Smooth muscle cell (in vitro differentiated cells): ENCODE results near the gene TUT1. TPM values are rescaled to one million over a fixed set of nuclear protein-coding genes. Genes with fewer than 3 reads are reported as not detected.

Experiments used
- DNase-seq: peaks from one replicate; lab custom pipeline; 2025; ENCODE audit not compliant: unreplicated experiment; lab: John Stamatoyannopoulos, UW
- H2AFZ ChIP-seq: fragments of 200-600 bp; sonication (generic); 2 replicates; pipeline ENCODE4 v1.6.0; 2016; ENCODE audit warnings: antibody characterized with exemption, low read depth, mild to moderate bottlenecking
- H3F3A ChIP-seq: fragments of 200-600 bp; sonication (generic); 2 replicates; pipeline ENCODE4 v1.6.0; 2017; ENCODE audit warnings: antibody characterized with exemption, low read depth
- H3K27ac ChIP-seq: fragments of 200-600 bp; sonication (generic); 2 replicates; pipeline ENCODE4 v1.5.1; 2016; ENCODE audit warnings: low read depth, mild to moderate bottlenecking
- H3K27me3 ChIP-seq: fragments of 200-600 bp; sonication (generic); 2 replicates; pipeline ENCODE4 v1.6.1; 2016; ENCODE audit warnings: low read depth, mild to moderate bottlenecking
- H3K36me3 ChIP-seq: fragments of 200-600 bp; sonication (generic); 2 replicates; pipeline ENCODE4 v1.5.1; 2016; ENCODE audit warnings: low read depth
- H3K4me1 ChIP-seq: fragments of 200-600 bp; sonication (generic); 2 replicates; pipeline ENCODE4 v1.5.1; 2016; ENCODE audit warnings: low read depth
- H3K4me2 ChIP-seq: fragments of 200-600 bp; sonication (generic); 2 replicates; pipeline ENCODE4 v1.6.0; 2016; ENCODE audit warnings: mild to moderate bottlenecking
- H3K4me3 ChIP-seq: fragments of 200-600 bp; sonication (generic); 2 replicates; pipeline ENCODE4 v1.5.1; 2016; ENCODE audit warnings: mild to moderate bottlenecking
- H3K79me2 ChIP-seq: fragments of 200-600 bp; sonication (generic); 2 replicates; pipeline ENCODE4 v1.6.0; 2016; ENCODE audit warnings: low read depth, mild to moderate bottlenecking
- H3K9ac ChIP-seq: fragments of 200-600 bp; sonication (generic); 2 replicates; pipeline ENCODE4 v1.6.0; 2016; ENCODE audit warnings: low read depth
- H3K9me3 ChIP-seq: fragments of 200-600 bp; sonication (generic); replicated peaks from 2 replicates; pipeline ENCODE4 v1.5.1; 2016; ENCODE audit warnings: low read depth
- H4K20me1 ChIP-seq: fragments of 200-600 bp; sonication (generic); 2 replicates; pipeline ENCODE4 v1.6.0; 2016; ENCODE audit warnings: low read depth
- WGBS: methylation state at CpG from one replicate; pipeline ENCODE4 v1.1.7; 2016; ENCODE audit warnings: low lambda C conversion rate; 5-methylcytosine and 5-hydroxymethylcytosine counted together
- polyA plus RNA-seq: library from polyadenylated mRNA; unstranded; fragments of >200 nt; fragmentation: Nextera tagmentation; extraction: Ambion mirVana; gene quantifications from 2 replicates; pipeline ENCODE4 v1.2.1, GENCODE V29; 2016
- total RNA-seq: library from RNA; depleted of rRNA; stranded (reverse); fragments of >200 nt; gene quantifications from 2 replicates; pipeline ENCODE4 v1.2.3, GENCODE V29; 2014
- TF ChIP-seq, protein P1 (sequence below): fragments of 200-600 bp; sonication (generic); IDR thresholded peaks from 2 replicates; pipeline ENCODE4 v1.5.1; 2017; ENCODE audit warnings: borderline replicate concordance, mild to moderate bottlenecking, antibody characterized with exemption; ENCODE audit not compliant: insufficient read depth, poor library complexity, severe bottlenecking

The TUT1 gene
- total and polyA plus RNA-seq, 2 experiments from 2014 or later = 3.0 to 15.9 TPM

- no peak overlapping the region for H3K9ac ChIP-seq
- WGBS = 96% methylated on average over 6 of the region's 6 CpGs
- H3K79me2 ChIP-seq = peaks cover 8% of the 10 kb centered on the region
- peaks cover 12% of the 10 kb centered on the region for H3F3A ChIP-seq
- H3K27ac ChIP-seq = no peak overlapping the region
- no peaks in the 10 kb centered on the region for H3K9me3 ChIP-seq
- DNase-seq = no peak
- TF ChIP-seq, protein P1, sequence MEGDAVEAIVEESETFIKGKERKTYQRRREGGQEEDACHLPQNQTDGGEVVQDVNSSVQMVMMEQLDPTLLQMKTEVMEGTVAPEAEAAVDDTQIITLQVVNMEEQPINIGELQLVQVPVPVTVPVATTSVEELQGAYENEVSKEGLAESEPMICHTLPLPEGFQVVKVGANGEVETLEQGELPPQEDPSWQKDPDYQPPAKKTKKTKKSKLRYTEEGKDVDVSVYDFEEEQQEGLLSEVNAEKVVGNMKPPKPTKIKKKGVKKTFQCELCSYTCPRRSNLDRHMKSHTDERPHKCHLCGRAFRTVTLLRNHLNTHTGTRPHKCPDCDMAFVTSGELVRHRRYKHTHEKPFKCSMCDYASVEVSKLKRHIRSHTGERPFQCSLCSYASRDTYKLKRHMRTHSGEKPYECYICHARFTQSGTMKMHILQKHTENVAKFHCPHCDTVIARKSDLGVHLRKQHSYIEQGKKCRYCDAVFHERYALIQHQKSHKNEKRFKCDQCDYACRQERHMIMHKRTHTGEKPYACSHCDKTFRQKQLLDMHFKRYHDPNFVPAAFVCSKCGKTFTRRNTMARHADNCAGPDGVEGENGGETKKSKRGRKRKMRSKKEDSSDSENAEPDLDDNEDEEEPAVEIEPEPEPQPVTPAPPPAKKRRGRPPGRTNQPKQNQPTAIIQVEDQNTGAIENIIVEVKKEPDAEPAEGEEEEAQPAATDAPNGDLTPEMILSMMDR = no peak
- no peaks in the 10 kb centered on the region for H3K36me3 ChIP-seq
- peaks cover 11% of the 10 kb centered on the region for H3K4me1 ChIP-seq
- no peaks in the 10 kb centered on the region for H4K20me1 ChIP-seq
- no peak overlapping the region for H2AFZ ChIP-seq
- H3K27me3 ChIP-seq = no peaks in the 10 kb centered on the region
- no peak overlapping the region for H3K4me2 ChIP-seq
- H3K4me3 ChIP-seq = no peak overlapping the region
Measured at GRCh38 chr11:62610403-62610802, 19.1 kb upstream of the TUT1 start.

DNA sequence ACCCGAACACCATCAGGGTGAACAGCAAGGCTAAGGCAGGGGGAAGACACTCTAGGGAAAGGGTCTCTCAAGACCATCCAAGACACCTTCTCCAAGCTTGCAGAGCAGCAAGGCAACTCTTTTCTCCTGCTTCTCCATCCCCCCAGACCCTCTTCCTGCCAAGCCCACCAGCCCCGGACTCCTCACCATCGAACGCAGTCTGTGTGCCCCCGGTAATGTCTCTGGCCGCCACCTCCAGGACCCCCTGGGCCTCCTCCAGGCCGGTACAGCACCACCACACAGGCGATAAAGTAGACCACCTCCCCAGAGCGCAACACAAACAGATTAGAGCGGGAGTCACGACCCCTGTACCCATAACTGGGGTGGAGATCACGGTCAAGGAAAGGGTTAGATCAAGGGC is 17.5 kb upstream of the TUT1 start:
- 94% methylated on average over 12 of the region's 12 CpGs for WGBS
- no peaks in the 10 kb centered on the region for H4K20me1 ChIP-seq
- no peak overlapping the region for H3K4me2 ChIP-seq
- no peak overlapping the region for H3K4me3 ChIP-seq
- H2AFZ ChIP-seq = no peak overlapping the region
- H3K9ac ChIP-seq = no peak overlapping the region
- peaks cover 8% of the 10 kb centered on the region for H3K79me2 ChIP-seq
- H3F3A ChIP-seq = peaks cover 11% of the 10 kb centered on the region
- no peaks in the 10 kb centered on the region for H3K36me3 ChIP-seq
- H3K4me1 ChIP-seq = peaks cover 15% of the 10 kb centered on the region
- no peak overlapping the region for H3K27ac ChIP-seq
- no peaks in the 10 kb centered on the region for H3K9me3 ChIP-seq
- H3K27me3 ChIP-seq = no peaks in the 10 kb centered on the region
- TF ChIP-seq, protein P1 = no peak
- DNase-seq = no peak

GRCh38 chr11:62607714-62608113 is 16.4 kb upstream of the TUT1 start:
- H3K4me1 ChIP-seq = peaks cover 15% of the 10 kb centered on the region
- H4K20me1 ChIP-seq = no peaks in the 10 kb centered on the region
- 96% methylated on average over 4 of the region's 4 CpGs for WGBS
- H3K36me3 ChIP-seq = no peaks in the 10 kb centered on the region
- no peak overlapping the region for H2AFZ ChIP-seq
- peaks cover 8% of the 10 kb centered on the region for H3K79me2 ChIP-seq
- TF ChIP-seq, protein P1 = no peak
- H3K9ac ChIP-seq = no peak overlapping the region
- no peak overlapping the region for H3K27ac ChIP-seq
- no peak overlapping the region for H3K4me2 ChIP-seq
- no peaks in the 10 kb centered on the region for H3K27me3 ChIP-seq
- peaks cover 11% of the 10 kb centered on the region for H3F3A ChIP-seq
- no peaks in the 10 kb centered on the region for H3K9me3 ChIP-seq
- no peak for DNase-seq
- no peak overlapping the region for H3K4me3 ChIP-seq

DNA sequence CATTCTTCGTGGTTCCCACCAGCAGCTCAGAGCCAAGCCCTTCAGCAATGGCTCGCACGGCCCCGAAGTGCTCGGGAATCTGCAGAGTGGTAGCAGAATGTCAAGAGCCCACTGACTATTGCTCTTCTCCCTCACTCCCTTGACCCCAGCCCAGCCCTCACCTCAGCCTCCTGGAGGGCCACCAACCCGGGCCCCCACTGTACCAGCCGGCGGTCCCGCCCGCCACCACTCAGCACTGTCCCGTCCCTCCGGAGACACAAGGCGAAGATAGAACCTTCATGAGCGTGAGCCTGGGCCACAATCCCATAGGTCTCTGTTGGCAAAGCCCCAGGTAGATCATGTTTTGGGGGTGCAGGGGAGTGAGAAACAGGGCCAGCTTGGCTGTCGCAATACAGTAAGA is 14.6 kb upstream of the TUT1 start:
- no peak overlapping the region for H3K4me3 ChIP-seq
- no peaks in the 10 kb centered on the region for H3K9me3 ChIP-seq
- over 99% methylated on average over 15 of the region's 15 CpGs for WGBS
- no peak overlapping the region for H3K27ac ChIP-seq
- no peak overlapping the region for H2AFZ ChIP-seq
- H3K79me2 ChIP-seq = peaks cover 10% of the 10 kb centered on the region
- no peaks in the 10 kb centered on the region for H3K27me3 ChIP-seq
- DNase-seq = no peak
- H3F3A ChIP-seq = peaks cover 11% of the 10 kb centered on the region
- peaks cover 5% of the 10 kb centered on the region for H3K4me1 ChIP-seq
- peaks cover 1% of the 10 kb centered on the region for H4K20me1 ChIP-seq
- H3K36me3 ChIP-seq = no peaks in the 10 kb centered on the region
- no peak overlapping the region for H3K4me2 ChIP-seq
- H3K9ac ChIP-seq = no peak overlapping the region
- TF ChIP-seq, protein P1 = no peak
